HepG2 (cell line): ENCODE data around the gene VTN. TPM values are rescaled to one million over a fixed set of nuclear protein-coding genes. Genes with fewer than 3 reads are reported as not detected.

Experiments used
- ETV5 ChIP-seq: IDR thresholded peaks from 2 replicates; pipeline ENCODE4 v1.6.1; 2018; ENCODE audit warnings: missing biosample characterization, missing genetic modification reagents, inconsistent platforms, borderline replicate concordance
- IRF2 ChIP-seq: IDR thresholded peaks from 2 replicates; pipeline ENCODE4 v1.6.1; 2018; ENCODE audit warnings: missing genetic modification reagents, missing compliant biosample characterization
- KLF9 ChIP-seq: IDR thresholded peaks from 2 replicates; pipeline ENCODE4 v1.6.1; 2016; ENCODE audit warnings: low read depth
- KMT2B ChIP-seq: IDR thresholded peaks from 2 replicates; pipeline ENCODE4 v1.6.1; 2016; ENCODE audit warnings: missing genetic modification reagents, missing compliant biosample characterization
- MAFG ChIP-seq: sonication (generic); formaldehyde crosslinking; IDR thresholded peaks from 2 replicates; pipeline ENCODE4 v1.5.1; 2020; ENCODE audit warnings: mild to moderate bottlenecking, missing genetic modification reagents
- RFXAP ChIP-seq: sonication (generic); formaldehyde crosslinking; IDR thresholded peaks from 2 replicates; pipeline ENCODE4 v1.4.0; 2020; ENCODE audit warnings: missing genetic modification reagents, borderline replicate concordance
- STAT6 ChIP-seq: sonication (generic); formaldehyde crosslinking; IDR thresholded peaks from 2 replicates; pipeline ENCODE4 v1.4.0; 2020; ENCODE audit warnings: missing genetic modification reagents, mild to moderate bottlenecking, borderline replicate concordance
- SUZ12 ChIP-seq: fragments of 150-350 bp; IDR thresholded peaks from 2 replicates; pipeline ENCODE4 v1.6.1; 2014; ENCODE audit warnings: low read depth, low read length
- TFAP4 ChIP-seq: sonication (generic); IDR thresholded peaks from 2 replicates; pipeline ENCODE4 v1.6.1; 2016; ENCODE audit warnings: low read depth, borderline replicate concordance
- UBTF ChIP-seq: sonication (generic); formaldehyde crosslinking; IDR thresholded peaks from 2 replicates; pipeline ENCODE4 v1.4.0; 2020; ENCODE audit warnings: mild to moderate bottlenecking, missing genetic modification reagents
- YEATS4 ChIP-seq: sonication (generic); formaldehyde crosslinking; IDR thresholded peaks from 2 replicates; pipeline ENCODE4 v1.4.0; 2020; ENCODE audit warnings: missing genetic modification reagents, borderline replicate concordance
- ZNF124 ChIP-seq: sonication (generic); formaldehyde crosslinking; IDR thresholded peaks from 2 replicates; pipeline ENCODE4 v1.4.0; 2020; ENCODE audit warnings: missing genetic modification reagents
- ZNF235 ChIP-seq: sonication (generic); formaldehyde crosslinking; IDR thresholded peaks from 2 replicates; pipeline ENCODE4 v1.8.1; 2023; ENCODE audit warnings: mild to moderate bottlenecking, missing genetic modification reagents, borderline replicate concordance
- ZNF256 ChIP-seq: sonication (generic); formaldehyde crosslinking; conservative IDR thresholded peaks from 2 replicates; pipeline ENCODE4 v1.4.0; 2020; ENCODE audit warnings: missing genetic modification reagents
- ZNF446 ChIP-seq: sonication (generic); formaldehyde crosslinking; IDR thresholded peaks from 2 replicates; pipeline ENCODE4 v1.5.0; 2020; ENCODE audit warnings: mild to moderate bottlenecking, missing genetic modification reagents
- ZNF614 ChIP-seq: IDR thresholded peaks from 2 replicates; pipeline ENCODE4 v1.6.1; 2018; ENCODE audit warnings: missing biosample characterization, missing genetic modification reagents, inconsistent platforms, borderline replicate concordance
- ZNF687 ChIP-seq: sonication (generic); formaldehyde crosslinking; IDR thresholded peaks from 2 replicates; pipeline ENCODE4 v1.5.1; 2020; ENCODE audit warnings: mild to moderate bottlenecking, missing genetic modification reagents, moderate library complexity
- ZNF747 ChIP-seq: sonication (generic); formaldehyde crosslinking; IDR thresholded peaks from 2 replicates; pipeline ENCODE4 v1.8.1; 2023; ENCODE audit warnings: missing genetic modification reagents, mild to moderate bottlenecking, borderline replicate concordance
- ZNF766 ChIP-seq: sonication (generic); formaldehyde crosslinking; IDR thresholded peaks from 2 replicates; pipeline ENCODE4 v1.5.0; 2020; ENCODE audit warnings: missing genetic modification reagents, borderline replicate concordance
- polyA plus RNA-seq, 8 experiments: library from polyadenylated mRNA; depleted of rRNA in 3 of 8; stranded (reverse) in 7 of 8; unstranded in 1 of 8; fragments of >200 nt; fragmentation: Illumina TruSeq in 4 of 8; extraction: Trizol in 4 of 8; gene quantifications; 2 replicates each; pipeline versions ENCODE4 v1.2.1 to v1.2.3, GENCODE V29; 2011 to 2016; ENCODE audit warnings: low read depth in 4 of 8, missing spikeins in 1 of 8, mixed read lengths in 1 of 8; ENCODE audit not compliant: insufficient read depth in 1 of 8
- total RNA-seq, 5 experiments: library from RNA; depleted of rRNA; stranded (reverse); fragments of >200 nt; fragmentation: Illumina TruSeq; extraction: Trizol; gene quantifications; 2 replicates each; pipeline ENCODE4 v1.2.3, GENCODE V29; 2016; ENCODE audit warnings: low read depth in 1 of 5

Gene VTN
- total and polyA plus RNA-seq, 2 of the 13 experiments (the other 11 are each of a cell fraction or from before 2014, with no cell fraction given) = 108 to 131 TPM

- TF ChIP-seq UBTF (CRISPR knock-in tag) (peak; percentile 87), MAFG (CRISPR knock-in tag) (no peak), ZNF766 (peak; percentile 67; the same call in 1 of the 2 replicates), ZNF446 (no peak), ZNF614 (CRISPR knock-in tag) (peak; percentile 87; the same call in 1 of the 2 replicates), KLF9 (CRISPR knock-in tag) (no peak; the same call in 1 of the 2 replicates), ZNF256 (CRISPR knock-in tag) (0 out of 2 replicates have a peak, but pooled peaks have one; percentile 1), TFAP4 (peak; percentile 73; the same call in 1 of the 2 replicates), ZNF124 (CRISPR knock-in tag) (no peak), ZNF747 (peak; percentile 77; the same call in 1 of the 2 replicates), IRF2 (CRISPR knock-in tag) (peak; percentile 95), YEATS4 (CRISPR knock-in tag) (peak; percentile 69; the same call in 1 of the 2 replicates), ZNF235 (CRISPR knock-in tag) (0 out of 2 replicates have a peak, but pooled peaks have one; percentile 22), SUZ12 (peak; percentile 90), RFXAP (CRISPR knock-in tag) (peak; percentile 89), STAT6 (CRISPR knock-in tag) (peak; percentile 81; the same call in 1 of the 2 replicates), ZNF687 (CRISPR knock-in tag) (peak; percentile 84), KMT2B (peak; percentile 93), ETV5 (CRISPR knock-in tag) (peak; percentile 71; the same call in 1 of the 2 replicates)
Observed at GRCh38 chr17:28335201-28335958, 34.7 kb downstream of the VTN start, which contains the start of the genes IFT20 and TNFAIP1 (continued).
